PC-9 (cell line): ENCODE data around the gene CHMP2A.

Source experiments
- EZH2 ChIP-seq: fragments of 200-600 bp; sonication (generic); IDR thresholded peaks from 2 replicates; pipeline ENCODE4 v1.8.0; 2017; ENCODE audit warnings: antibody characterized with exemption, low read depth
- TF ChIP-seq, protein P1 (sequence below): fragments of 200-600 bp; sonication (generic); conservative IDR thresholded peaks from 2 replicates; pipeline ENCODE4 v1.6.1; 2017; ENCODE audit warnings: mixed run types, antibody characterized with exemption, mild to moderate bottlenecking, moderate library complexity

DNA sequence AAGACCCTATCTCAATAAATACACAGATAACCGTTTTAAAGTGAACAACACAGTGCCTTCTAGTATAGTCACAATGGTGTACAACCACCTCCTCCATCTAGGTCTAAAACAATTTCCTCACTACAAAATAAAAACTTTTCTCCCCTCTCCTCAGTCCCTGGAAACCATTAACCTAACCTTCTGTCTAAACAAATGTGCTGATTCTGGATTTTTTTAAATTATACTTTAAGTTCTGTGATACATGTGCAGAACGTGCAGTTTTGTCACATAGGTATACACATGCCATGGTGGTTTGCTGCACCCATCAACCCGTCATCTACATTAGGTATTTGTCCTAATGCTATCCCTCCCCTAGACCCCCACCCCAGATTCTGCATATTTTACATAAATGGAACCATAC, 25.5 kb downstream of the CHMP2A start:
- TF ChIP-seq, protein P1, sequence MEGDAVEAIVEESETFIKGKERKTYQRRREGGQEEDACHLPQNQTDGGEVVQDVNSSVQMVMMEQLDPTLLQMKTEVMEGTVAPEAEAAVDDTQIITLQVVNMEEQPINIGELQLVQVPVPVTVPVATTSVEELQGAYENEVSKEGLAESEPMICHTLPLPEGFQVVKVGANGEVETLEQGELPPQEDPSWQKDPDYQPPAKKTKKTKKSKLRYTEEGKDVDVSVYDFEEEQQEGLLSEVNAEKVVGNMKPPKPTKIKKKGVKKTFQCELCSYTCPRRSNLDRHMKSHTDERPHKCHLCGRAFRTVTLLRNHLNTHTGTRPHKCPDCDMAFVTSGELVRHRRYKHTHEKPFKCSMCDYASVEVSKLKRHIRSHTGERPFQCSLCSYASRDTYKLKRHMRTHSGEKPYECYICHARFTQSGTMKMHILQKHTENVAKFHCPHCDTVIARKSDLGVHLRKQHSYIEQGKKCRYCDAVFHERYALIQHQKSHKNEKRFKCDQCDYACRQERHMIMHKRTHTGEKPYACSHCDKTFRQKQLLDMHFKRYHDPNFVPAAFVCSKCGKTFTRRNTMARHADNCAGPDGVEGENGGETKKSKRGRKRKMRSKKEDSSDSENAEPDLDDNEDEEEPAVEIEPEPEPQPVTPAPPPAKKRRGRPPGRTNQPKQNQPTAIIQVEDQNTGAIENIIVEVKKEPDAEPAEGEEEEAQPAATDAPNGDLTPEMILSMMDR = no peak
- TF ChIP-seq EZH2 = no peak
